ENCODE results near the gene TMEM150C. TPM values are rescaled to one million over a fixed set of nuclear protein-coding genes. Genes with fewer than 3 reads are reported as not detected.
A peak's percentile ranks its signal among the peaks of the same experiment; 100 is the strongest.

TMEM150C gene
- total and polyA plus RNA-seq, 2 donors (not counting 1 experiment from before 2014, with no cell fraction given): 0.24 to 1.2 TPM

DNA sequence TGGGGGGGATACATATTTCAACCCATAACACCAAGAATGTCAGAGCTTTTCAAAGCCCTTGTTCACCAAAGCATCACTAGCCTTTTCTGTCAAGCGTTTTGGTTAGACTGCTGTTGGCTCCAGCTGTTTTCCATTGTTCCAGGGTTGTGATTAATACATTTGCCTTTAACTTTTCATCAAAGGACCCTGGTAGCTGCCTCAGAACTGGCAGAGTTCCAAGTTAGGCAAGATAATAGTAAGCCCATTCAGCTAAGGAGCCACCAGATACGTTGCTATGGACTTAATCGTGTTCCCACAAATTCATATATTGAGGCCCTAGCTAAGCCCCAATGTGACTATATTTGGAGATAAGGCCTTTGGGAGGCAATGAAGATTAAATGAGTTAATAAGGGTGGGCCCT, 94.3 kb downstream of the TMEM150C start:
- no peak overlapping the region for H3K4me2 ChIP-seq (ENCODE audit: extremely low read depth, insufficient read depth, low read length)
- no peaks in the 10 kb centered on the region for H4K20me1 ChIP-seq (ENCODE audit: control insufficient read depth, extremely low read depth, insufficient read depth, low read length)
- no peaks in the 10 kb centered on the region for H3K36me3 ChIP-seq (ENCODE audit: control insufficient read depth, insufficient read depth, low read length)
- H3K27ac ChIP-seq (ENCODE audit: insufficient read depth, low read length): no peak overlapping the region
- H3K79me2 ChIP-seq (ENCODE audit: control insufficient read depth, insufficient read depth, low read length): no peaks in the 10 kb centered on the region
- peak in 1 of 2 donors; percentile 8 for DNase-seq (ENCODE audit: low read depth in 2 of 2)
- no peak overlapping the region for H3K9ac ChIP-seq (ENCODE audit: insufficient read depth, low read length)
- no peak for TF ChIP-seq EZH2 (IDR thresholded peaks at IDR 0.05; ENCODE audit: low read length, missing control alignments)
- TF ChIP-seq, protein P1, sequence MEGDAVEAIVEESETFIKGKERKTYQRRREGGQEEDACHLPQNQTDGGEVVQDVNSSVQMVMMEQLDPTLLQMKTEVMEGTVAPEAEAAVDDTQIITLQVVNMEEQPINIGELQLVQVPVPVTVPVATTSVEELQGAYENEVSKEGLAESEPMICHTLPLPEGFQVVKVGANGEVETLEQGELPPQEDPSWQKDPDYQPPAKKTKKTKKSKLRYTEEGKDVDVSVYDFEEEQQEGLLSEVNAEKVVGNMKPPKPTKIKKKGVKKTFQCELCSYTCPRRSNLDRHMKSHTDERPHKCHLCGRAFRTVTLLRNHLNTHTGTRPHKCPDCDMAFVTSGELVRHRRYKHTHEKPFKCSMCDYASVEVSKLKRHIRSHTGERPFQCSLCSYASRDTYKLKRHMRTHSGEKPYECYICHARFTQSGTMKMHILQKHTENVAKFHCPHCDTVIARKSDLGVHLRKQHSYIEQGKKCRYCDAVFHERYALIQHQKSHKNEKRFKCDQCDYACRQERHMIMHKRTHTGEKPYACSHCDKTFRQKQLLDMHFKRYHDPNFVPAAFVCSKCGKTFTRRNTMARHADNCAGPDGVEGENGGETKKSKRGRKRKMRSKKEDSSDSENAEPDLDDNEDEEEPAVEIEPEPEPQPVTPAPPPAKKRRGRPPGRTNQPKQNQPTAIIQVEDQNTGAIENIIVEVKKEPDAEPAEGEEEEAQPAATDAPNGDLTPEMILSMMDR (conservative IDR thresholded peaks at IDR 0.05 in 1 of 2, IDR thresholded peaks at IDR 0.05 in 1 of 2; ENCODE audit: low read depth in 1 of 2, low read length in 2 of 2): no peak
- H3K4me1 ChIP-seq (ENCODE audit: control insufficient read depth, extremely low read depth, insufficient read depth, low read length): peaks cover 2% of the 10 kb centered on the region
- no peaks in the 10 kb centered on the region for H3K9me3 ChIP-seq (ENCODE audit: control insufficient read depth, insufficient read depth, low read depth, low read length)
- no peaks in the 10 kb centered on the region for H3K27me3 ChIP-seq (ENCODE audit: control insufficient read depth, insufficient read depth, low read length)
- H3K4me3 ChIP-seq (replicated peaks in 1 of 4; ENCODE audit: control extremely low read depth in 1 of 4, insufficient read depth in 1 of 4, low read depth in 3 of 4, low read length in 4 of 4): no peak overlapping the region
- H2AFZ ChIP-seq (ENCODE audit: low read length): no peak overlapping the region

- Histone ChIP-seq H2AFZ (ENCODE audit: low read length) (no peak overlapping the region), H3K36me3 (ENCODE audit: control insufficient read depth, insufficient read depth, low read length) (peaks cover 2% of the 10 kb centered on the region), H3K27ac (ENCODE audit: insufficient read depth, low read length) (no peak overlapping the region), H3K9me3 (ENCODE audit: control insufficient read depth, insufficient read depth, low read depth, low read length) (no peaks in the 10 kb centered on the region), H3K4me1 (ENCODE audit: control insufficient read depth, extremely low read depth, insufficient read depth, low read length) (peaks cover 2% of the 10 kb centered on the region), H3K4me3 (replicated peaks in 1 of 4; ENCODE audit: control extremely low read depth in 1 of 4, insufficient read depth in 1 of 4, low read depth in 3 of 4, low read length in 4 of 4) (no peak overlapping the region), H3K4me2 (ENCODE audit: extremely low read depth, insufficient read depth, low read length) (no peak overlapping the region), H3K79me2 (ENCODE audit: control insufficient read depth, insufficient read depth, low read length) (no peaks in the 10 kb centered on the region), H4K20me1 (ENCODE audit: control insufficient read depth, extremely low read depth, insufficient read depth, low read length) (no peaks in the 10 kb centered on the region), H3K27me3 (ENCODE audit: control insufficient read depth, insufficient read depth, low read length) (no peaks in the 10 kb centered on the region), H3K9ac (ENCODE audit: insufficient read depth, low read length) (no peak overlapping the region)
- no peak for DNase-seq (ENCODE audit: low read depth in 2 of 2)
- no peak for TF ChIP-seq EZH2 (IDR thresholded peaks at IDR 0.05; ENCODE audit: low read length, missing control alignments)
- TF ChIP-seq, protein P1 (conservative IDR thresholded peaks at IDR 0.05 in 1 of 2, IDR thresholded peaks at IDR 0.05 in 1 of 2; ENCODE audit: low read depth in 1 of 2, low read length in 2 of 2): no peak
Measured at GRCh38 chr4:82463221-82463620, 98.6 kb downstream of the TMEM150C start.

DNA sequence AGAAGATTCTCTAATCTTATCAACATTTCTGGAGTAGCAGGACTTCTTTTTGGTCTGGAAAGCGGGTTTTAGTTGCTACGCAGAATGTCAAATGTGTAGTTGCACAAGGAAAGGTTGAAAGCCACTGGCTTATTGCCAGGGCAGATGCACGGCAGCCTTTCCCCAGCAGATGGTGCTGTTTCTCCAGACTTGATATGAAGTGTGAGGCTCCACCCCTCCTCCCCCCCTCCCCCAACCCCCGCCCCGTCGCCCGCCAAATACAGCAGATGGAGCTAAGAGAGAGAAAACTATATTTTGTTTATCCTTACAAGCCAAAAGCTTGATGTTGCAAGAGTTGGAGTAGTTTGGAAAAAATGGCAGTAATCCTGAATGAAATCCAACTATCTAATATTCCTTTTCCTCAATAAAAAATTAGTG, 99.4 kb downstream of the TMEM150C start:
- Histone ChIP-seq H3K4me2 (ENCODE audit: extremely low read depth, insufficient read depth, low read length) (no peak overlapping the region), H3K9ac (ENCODE audit: insufficient read depth, low read length) (no peak overlapping the region), H4K20me1 (ENCODE audit: control insufficient read depth, extremely low read depth, insufficient read depth, low read length) (no peaks in the 10 kb centered on the region), H3K27ac (ENCODE audit: insufficient read depth, low read length) (no peak overlapping the region), H3K4me3 (replicated peaks in 1 of 4; ENCODE audit: control extremely low read depth in 1 of 4, insufficient read depth in 1 of 4, low read depth in 3 of 4, low read length in 4 of 4) (no peak overlapping the region), H3K79me2 (ENCODE audit: control insufficient read depth, insufficient read depth, low read length) (no peaks in the 10 kb centered on the region), H3K9me3 (ENCODE audit: control insufficient read depth, insufficient read depth, low read depth, low read length) (no peaks in the 10 kb centered on the region), H3K4me1 (ENCODE audit: control insufficient read depth, extremely low read depth, insufficient read depth, low read length) (peaks cover 2% of the 10 kb centered on the region), H3K36me3 (ENCODE audit: control insufficient read depth, insufficient read depth, low read length) (peaks cover 2% of the 10 kb centered on the region), H3K27me3 (ENCODE audit: control insufficient read depth, insufficient read depth, low read length) (no peaks in the 10 kb centered on the region), H2AFZ (ENCODE audit: low read length) (no peak overlapping the region)
- no peak for TF ChIP-seq EZH2 (IDR thresholded peaks at IDR 0.05; ENCODE audit: low read length, missing control alignments)
- TF ChIP-seq, protein P1 (conservative IDR thresholded peaks at IDR 0.05 in 1 of 2, IDR thresholded peaks at IDR 0.05 in 1 of 2; ENCODE audit: low read depth in 1 of 2, low read length in 2 of 2): peak; percentile 74 to 77
- peak; percentile 63 to 93 for DNase-seq (ENCODE audit: low read depth in 2 of 2)
